Sigmoid colon (tissue), 4 donors: ENCODE results near the gene ZNF365.

Source experiments
- POLR2A ChIP-seq, 2 donors: fragments of 450-650 bp; IDR thresholded peaks; one replicate each; pipeline ENCODE4 v1.6.1; 2016; ENCODE audit warnings: antibody characterized with exemption in 2 of 2, mild to moderate bottlenecking in 2 of 2, moderate library complexity in 2 of 2
- POLR2AphosphoS5 ChIP-seq, 4 donors: sonication (generic); formaldehyde crosslinking; IDR thresholded peaks; one replicate each; pipeline ENCODE4 v1.6.1; 2017; ENCODE audit warnings: antibody characterized with exemption in 4 of 4

DNA sequence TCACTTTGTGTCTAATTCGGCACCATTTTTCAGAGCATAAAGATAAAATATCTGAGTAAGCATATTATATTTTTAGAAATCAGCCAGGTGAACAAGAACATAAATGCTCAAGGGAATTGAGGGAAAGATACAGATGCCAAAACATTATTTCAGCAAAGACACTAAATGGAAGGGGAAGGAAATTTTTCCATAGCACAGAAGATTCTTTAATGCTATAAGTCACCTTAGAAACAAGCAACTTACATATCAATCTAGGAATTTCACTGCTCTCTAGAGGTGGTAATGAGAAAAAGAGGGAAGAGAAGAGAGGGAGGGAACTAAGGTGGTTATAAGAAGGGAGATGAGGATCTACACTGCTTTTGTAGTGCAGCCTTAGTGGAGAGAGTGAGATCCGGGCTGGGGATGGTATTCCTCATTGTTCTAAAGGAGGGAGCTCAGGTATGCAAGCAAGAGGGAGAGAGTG is 20.4 kb downstream of the ZNF365 start:
- TF ChIP-seq POLR2AphosphoS5 (IDR thresholded peaks at IDR 0.05) = no peak
- no peak for TF ChIP-seq POLR2A (IDR thresholded peaks at IDR 0.05)
